ENCODE measurements around the gene PCMTD2. TPM values are rescaled to one million over a fixed set of nuclear protein-coding genes. Genes with fewer than 3 reads are reported as not detected.

Gene PCMTD2
- total and polyA plus RNA-seq, 2 of the 8 experiments (the other 6 are each of a cell fraction or from before 2014, with no cell fraction given): 21.4 to 55.1 TPM

GRCh38 chr20:64247307-64247618 is 8.3 kb upstream of the PCMTD2 start:
- Histone ChIP-seq H3K27ac (ENCODE audit: low read depth, low read length) (no peak overlapping the region), H3K4ac (replicated peaks; ENCODE audit: insufficient read length, low read depth, low read length) (no peak overlapping the region), H2BK15ac (ENCODE audit: low read length) (no peak overlapping the region), H3K27me3 (replicated peaks in 1 of 4; ENCODE audit: control insufficient read depth in 3 of 4, extremely low read depth in 1 of 4, insufficient read depth in 3 of 4, low read length in 3 of 4) (no peaks in the 10 kb centered on the region; a peak in 2 of 7 replicates), H2AK5ac (ENCODE audit: low read depth, low read length) (no peak overlapping the region), H3K9me3 (ENCODE audit: insufficient read depth in 2 of 2, low read depth in 1 of 2, low read length in 1 of 2) (no peaks in the 10 kb centered on the region), H3K23ac (ENCODE audit: insufficient read length) (no peak overlapping the region), H2BK120ac (replicated peaks; ENCODE audit: low read depth, low read length) (no peak overlapping the region), H3K4me1 (replicated peaks in 1 of 4; ENCODE audit: control insufficient read depth in 3 of 4, insufficient read depth in 4 of 4, low read length in 3 of 4) (no peaks in the 10 kb centered on the region; a peak in 1 of 7 replicates), H2BK5ac (ENCODE audit: low read depth, low read length) (no peak overlapping the region), H3K18ac (ENCODE audit: extremely low read depth, low read length) (no peak overlapping the region), H4K20me1 (replicated peaks in 1 of 2; ENCODE audit: control insufficient read depth in 1 of 2, insufficient read depth in 2 of 2, low read length in 2 of 2) (no peaks in the 10 kb centered on the region), H4K91ac (replicated peaks; ENCODE audit: insufficient read length, low read length) (no peak overlapping the region), H3K36me3 (ENCODE audit: control insufficient read depth in 2 of 4, insufficient read depth in 4 of 4, low read length in 3 of 4) (no peaks in the 10 kb centered on the region), H3K23me2 (ENCODE audit: low read depth, low read length) (no peaks in the 10 kb centered on the region), H2AFZ (ENCODE audit: low read length) (no peak overlapping the region), H4K5ac (ENCODE audit: insufficient read length, low read depth, low read length) (no peak overlapping the region), H2BK20ac (ENCODE audit: low read length) (no peak overlapping the region), H3K79me1 (ENCODE audit: low read depth, low read length) (no peaks in the 10 kb centered on the region), H3K79me2 (ENCODE audit: control insufficient read depth in 1 of 2, insufficient read depth in 2 of 2, low read length in 2 of 2) (no peaks in the 10 kb centered on the region), H3K56ac (replicated peaks; ENCODE audit: insufficient read length, low read depth, low read length) (no peak overlapping the region), H3K4me2 (ENCODE audit: insufficient read depth in 1 of 2, low read depth in 2 of 2, low read length in 2 of 2) (no peak overlapping the region), H3K14ac (ENCODE audit: insufficient read length) (peak overlapping the region; percentile 94), H3K4me3 (ENCODE audit: extremely low read depth in 1 of 4, insufficient read depth in 2 of 4, low read depth in 3 of 4, low read length in 4 of 4) (no peak overlapping the region), H3K9ac (replicated peaks in 1 of 4; ENCODE audit: extremely low read depth in 1 of 4, low read depth in 3 of 4, low read length in 3 of 4) (no peak overlapping the region), H2BK12ac (ENCODE audit: low read depth, low read length) (no peak overlapping the region), H4K8ac (ENCODE audit: extremely low read depth, insufficient read depth, low read length) (peak overlapping the region; percentile 68; the same call in 1 of the 2 replicates)
- CTCF ChIA-PET (ENCODE audit: partially characterized antibody): interaction anchor here (4.2 kb wide), 1 partner anchor 24 kb away, joined by 16 read pairs; no protein-coding TSS in a partner anchor
- POLR2A ChIA-PET (ENCODE audit: partially characterized antibody): no interaction called here
- FAIRE-seq: no peak
- TF ChIP-seq POLR2A (IDR thresholded peaks at IDR 0.05; ENCODE audit: control extremely low read depth in 1 of 2, low read depth in 2 of 2, low read length in 2 of 2) (no peak), TEAD4 (IDR thresholded peaks at IDR 0.05; ENCODE audit: low read depth, low read length) (no peak), SRF (IDR thresholded peaks at IDR 0.05; ENCODE audit: low read depth, low read length) (no peak), CHD1 (IDR thresholded peaks at IDR 0.05; ENCODE audit: low read depth, low read length) (no peak), NANOG (IDR thresholded peaks at IDR 0.05; ENCODE audit: insufficient read depth, low read depth, low read length, poor library complexity, severe bottlenecking) (no peak), POU5F1 (IDR thresholded peaks at IDR 0.05; ENCODE audit: low read depth, low read length) (no peak), ATF2 (IDR thresholded peaks at IDR 0.05; ENCODE audit: low read length) (no peak), RFX5 (IDR thresholded peaks at IDR 0.05; ENCODE audit: borderline replicate concordance, low read depth, low read length) (no peak), GTF2F1 (IDR thresholded peaks at IDR 0.05; ENCODE audit: borderline replicate concordance, low read depth, low read length) (no peak), POLR2AphosphoS5 (IDR thresholded peaks at IDR 0.05; ENCODE audit: low read depth, low read length) (no peak), SIX5 (IDR thresholded peaks at IDR 0.05; ENCODE audit: low read depth, low read length) (no peak)
- WGBS, 2 experiments (ENCODE audit: extremely low coverage in 1 of 2, insufficient coverage in 1 of 2, insufficient read length in 1 of 2, insufficient replicate concordance in 2 of 2, low coverage in 1 of 2, low lambda C conversion rate in 2 of 2, missing lambda C conversion rate in 1 of 2): 86% methylated on average over 7 of the region's 9 CpGs; no CpG with 5 or more reads in 1 of the 2 experiments
- no peak for DNase-seq (ENCODE audit: low read depth in 1 of 2, low spot score in 2 of 2)
